ENCODE measurements around the gene CETP. TPM values are rescaled to one million over a fixed set of nuclear protein-coding genes. Genes with fewer than 3 reads are reported as not detected.
A peak's percentile ranks its signal among the peaks of the same experiment; 100 is the strongest.

Gene CETP
- total and polyA plus RNA-seq, 5 donors from 2014 or later, result 0.27 TPM; not detected in 4

DNA sequence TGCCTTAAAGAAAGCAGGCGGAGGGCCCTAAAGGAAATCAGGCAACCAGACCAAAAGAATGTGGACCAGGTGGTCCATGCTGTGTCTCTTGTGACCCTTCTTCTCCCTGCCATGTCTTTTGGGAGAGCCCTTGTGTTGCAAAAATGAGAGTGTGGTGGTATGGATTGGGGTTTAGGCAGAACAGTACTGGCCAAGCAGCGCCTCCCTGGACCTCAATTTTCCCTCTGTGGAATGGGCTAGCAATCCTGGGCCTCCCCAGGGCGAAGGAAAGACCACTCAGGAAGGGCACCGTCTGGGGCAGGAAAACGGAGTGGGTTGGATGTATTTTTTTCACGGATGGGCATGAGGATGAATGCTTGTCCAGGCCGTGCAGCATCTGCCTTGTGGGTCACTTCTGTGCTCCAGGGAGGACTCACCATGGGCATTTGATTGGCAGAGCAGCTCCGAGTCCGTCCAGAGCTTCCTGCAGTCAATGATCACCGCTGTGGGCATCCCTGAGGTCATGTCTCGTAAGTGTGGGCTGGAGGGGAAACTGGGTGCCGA, 20.1 kb downstream of the CETP start:
- ATAC-seq (ENCODE audit: low read depth in 2 of 2) (no peak), DNase-seq (no peak)
- peaks cover 30% of the 10 kb centered on the region for H3K36me3 Mint-ChIP-seq

DNA sequence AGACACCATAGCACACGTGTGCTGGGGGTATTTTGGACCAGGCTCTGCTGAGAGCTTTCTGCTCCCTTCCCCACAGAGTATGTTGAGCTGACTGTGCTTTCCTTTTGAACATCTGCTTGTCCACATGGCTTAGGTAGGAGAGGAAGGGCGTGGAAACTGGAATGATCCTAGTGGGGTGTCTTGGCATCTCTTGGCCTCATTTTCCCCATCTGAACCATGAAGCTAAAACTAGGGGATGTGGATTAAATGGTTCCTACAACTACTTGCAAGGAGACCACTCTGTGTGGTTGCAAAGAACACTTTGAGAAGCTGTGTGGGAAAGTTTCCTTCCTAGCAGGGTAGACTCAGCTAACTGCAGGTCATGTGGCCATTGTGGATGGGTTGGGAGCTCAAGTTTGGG, 20.9 kb downstream of the CETP start:
- no peaks in the 10 kb centered on the region for H3K9me3 ChIP-seq (ENCODE audit: control insufficient read depth in 2 of 2, low read length in 2 of 2)
- Mint-ChIP-seq H3K4me3 (peak overlapping the region in 2 of 4 donors; percentile 35 to 69), H3K9me3 (no peaks in the 10 kb centered on the region), H3K27ac (peak overlapping the region in 2 of 3 donors; percentile 40 to 91), H3K27me3 (no peaks in the 10 kb centered on the region), H3K4me1 (peaks cover 4 to 71% (median 38%) of the 10 kb centered on the region in 4 donors), H3K36me3 (peaks cover 30% of the 10 kb centered on the region)
- H3K27me3 ChIP-seq (ENCODE audit: control insufficient read depth, insufficient read depth, low read length), result no peaks in the 10 kb centered on the region
- H3K36me3 ChIP-seq (ENCODE audit: control insufficient read depth, insufficient read depth, low read length), result peaks cover 18% of the 10 kb centered on the region
- H3K27ac ChIP-seq (ENCODE audit: insufficient read depth, low read length, poor library complexity, severe bottlenecking), result no peak overlapping the region
- H3K4me3 ChIP-seq (ENCODE audit: low read depth, low read length), result no peak overlapping the region
- peaks cover 36% of the 10 kb centered on the region for H3K4me1 ChIP-seq (ENCODE audit: control insufficient read depth, insufficient read depth, low read length, poor library complexity, severe bottlenecking)
- ATAC-seq (ENCODE audit: low read depth in 2 of 2) (no peak), DNase-seq (no peak)

More for the DNA sequence above, 20.1 kb downstream of the CETP start:
- Histone ChIP-seq H3K4me1 (ENCODE audit: control insufficient read depth, insufficient read depth, low read length, poor library complexity, severe bottlenecking) (peaks cover 28% of the 10 kb centered on the region), H3K27me3 (ENCODE audit: control insufficient read depth, insufficient read depth, low read length) (no peaks in the 10 kb centered on the region), H3K4me3 (ENCODE audit: low read depth, low read length) (no peak overlapping the region), H3K36me3 (ENCODE audit: control insufficient read depth, insufficient read depth, low read length) (peaks cover 18% of the 10 kb centered on the region), H3K9me3 (ENCODE audit: control insufficient read depth in 2 of 2, low read length in 2 of 2) (no peaks in the 10 kb centered on the region), H3K27ac (ENCODE audit: insufficient read depth, low read length, poor library complexity, severe bottlenecking) (no peak overlapping the region)
- Mint-ChIP-seq H3K4me3 (peak overlapping the region in 1 of 4 donors; percentile 69), H3K4me1 (peaks cover 4 to 67% (median 31%) of the 10 kb centered on the region in 4 donors), H3K27ac (peak overlapping the region in 2 of 3 donors; percentile 62 to 91), H3K27me3 (no peaks in the 10 kb centered on the region), H3K9me3 (no peaks in the 10 kb centered on the region)

DNA sequence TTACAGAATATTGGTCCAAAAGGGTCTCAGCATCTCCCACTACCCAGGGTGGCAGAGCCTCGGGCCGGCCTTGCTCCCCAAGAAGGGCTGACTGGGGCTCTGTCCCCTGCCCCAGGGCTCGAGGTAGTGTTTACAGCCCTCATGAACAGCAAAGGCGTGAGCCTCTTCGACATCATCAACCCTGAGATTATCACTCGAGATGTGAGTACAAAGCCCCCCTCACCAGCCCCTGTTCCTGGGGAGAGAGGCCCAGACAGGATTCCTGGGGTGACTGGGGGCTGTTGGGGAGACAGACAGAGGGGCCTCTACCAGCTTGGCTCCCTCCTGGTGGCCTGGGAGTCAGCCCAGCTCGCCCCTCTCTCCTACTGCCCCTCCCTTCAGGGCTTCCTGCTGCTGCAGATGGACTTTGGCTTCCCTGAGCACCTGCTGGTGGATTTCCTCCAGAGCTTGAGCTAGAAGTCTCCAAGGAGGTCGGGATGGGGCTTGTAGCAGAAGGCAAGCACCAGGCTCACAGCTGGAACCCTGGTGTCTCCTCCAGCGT, 21.5 kb downstream of the CETP start:
- H3K36me3 ChIP-seq (ENCODE audit: control insufficient read depth, insufficient read depth, low read length), result peaks cover 18% of the 10 kb centered on the region
- peaks cover 41% of the 10 kb centered on the region for H3K4me1 ChIP-seq (ENCODE audit: control insufficient read depth, insufficient read depth, low read length, poor library complexity, severe bottlenecking)
- Mint-ChIP-seq H3K4me1 (peaks cover 4 to 76% (median 43%) of the 10 kb centered on the region in 4 donors), H3K27me3 (no peaks in the 10 kb centered on the region), H3K4me3 (peak overlapping the region in 1 of 4 donors; percentile 69), H3K9me3 (no peaks in the 10 kb centered on the region), H3K36me3 (peaks cover 34% of the 10 kb centered on the region), H3K27ac (peak overlapping the region; percentile 20 to 91 (median 40))
- no peak overlapping the region for H3K4me3 ChIP-seq (ENCODE audit: low read depth, low read length)
- no peaks in the 10 kb centered on the region for H3K9me3 ChIP-seq (ENCODE audit: control insufficient read depth in 2 of 2, low read length in 2 of 2)
- ATAC-seq (ENCODE audit: low read depth in 2 of 2) (no peak), DNase-seq (no peak)
- H3K27me3 ChIP-seq (ENCODE audit: control insufficient read depth, insufficient read depth, low read length), result no peaks in the 10 kb centered on the region
- peak overlapping the region; percentile 30 for H3K27ac ChIP-seq (ENCODE audit: insufficient read depth, low read length, poor library complexity, severe bottlenecking)

DNA sequence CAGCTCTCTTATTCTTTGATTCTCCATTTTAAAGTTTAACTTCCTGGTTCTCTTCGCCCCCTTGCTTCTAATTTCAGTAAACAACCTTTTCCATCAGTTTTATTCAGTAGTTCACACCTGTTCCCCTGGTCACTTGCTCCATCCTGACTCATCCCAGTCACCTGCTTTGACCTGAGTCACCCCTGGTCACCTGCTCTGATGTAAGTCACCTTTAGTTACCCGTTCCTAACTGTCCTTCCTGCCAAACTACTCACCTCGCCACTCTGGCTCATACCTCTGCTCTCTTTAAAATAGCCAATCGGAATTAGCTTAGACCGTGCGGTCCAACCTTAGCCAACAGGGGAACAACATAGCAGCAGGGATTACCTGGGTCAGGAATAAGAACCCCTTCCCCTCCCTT, 22.9 kb downstream of the CETP start:
- Histone ChIP-seq H3K4me1 (ENCODE audit: control insufficient read depth, insufficient read depth, low read length, poor library complexity, severe bottlenecking) (peaks cover 51% of the 10 kb centered on the region), H3K4me3 (ENCODE audit: low read depth, low read length) (peak overlapping the region; percentile 52), H3K36me3 (ENCODE audit: control insufficient read depth, insufficient read depth, low read length) (peaks cover 18% of the 10 kb centered on the region), H3K9me3 (ENCODE audit: control insufficient read depth in 2 of 2, low read length in 2 of 2) (no peaks in the 10 kb centered on the region), H3K27me3 (ENCODE audit: control insufficient read depth, insufficient read depth, low read length) (no peaks in the 10 kb centered on the region), H3K27ac (ENCODE audit: insufficient read depth, low read length, poor library complexity, severe bottlenecking) (peak overlapping the region; percentile 62)
- DNase-seq, result no peak
- H3K27ac Mint-ChIP-seq, result peak overlapping the region; percentile 94 to 98 (median 96)
- H3K4me3 Mint-ChIP-seq, result peak overlapping the region; percentile 76 to 99 (median 92)
- no peak for ATAC-seq (ENCODE audit: low read depth in 2 of 2)
- no peaks in the 10 kb centered on the region for H3K27me3 Mint-ChIP-seq
- H3K9me3 Mint-ChIP-seq, result no peaks in the 10 kb centered on the region
- peaks cover 34% of the 10 kb centered on the region for H3K36me3 Mint-ChIP-seq
- H3K4me1 Mint-ChIP-seq, result peaks cover 0 to 82% (median 50%) of the 10 kb centered on the region in 4 donors

DNA sequence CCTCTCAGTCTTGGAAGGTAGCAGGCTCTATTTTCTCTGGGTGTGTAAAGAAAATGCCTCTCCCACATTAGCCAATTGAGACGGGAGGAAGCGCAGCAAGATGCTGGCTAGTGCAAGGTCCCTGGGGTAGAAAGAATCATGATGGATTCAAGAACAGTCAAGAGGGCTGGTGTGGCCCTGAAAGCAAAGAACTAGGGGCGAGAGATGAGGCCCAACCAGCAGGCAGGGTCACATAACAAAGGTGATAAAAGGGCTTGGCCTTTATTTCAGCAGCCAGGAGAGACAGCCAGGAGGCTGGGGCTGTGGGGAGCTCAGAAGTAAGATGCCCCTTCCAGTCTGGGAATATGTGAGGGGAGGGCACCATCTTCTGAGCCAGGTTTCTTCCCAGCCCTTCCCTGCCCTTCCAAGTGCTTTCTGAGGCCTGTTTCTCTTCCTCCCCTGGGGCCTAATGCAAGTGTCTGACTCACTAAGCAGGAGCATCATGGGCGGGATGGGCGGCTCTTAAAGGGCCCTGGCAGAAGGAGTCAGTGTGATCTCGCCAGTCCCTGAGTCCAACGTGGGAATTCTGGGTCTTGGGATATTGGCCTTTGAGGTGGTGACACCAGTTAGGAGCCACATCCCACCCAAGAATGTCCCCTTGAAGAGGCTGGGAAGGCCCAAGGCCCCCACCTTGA, 23.7 kb downstream of the CETP start:
- DNase-seq (no peak), ATAC-seq (ENCODE audit: low read depth in 2 of 2) (no peak)
- Histone ChIP-seq H3K9me3 (ENCODE audit: control insufficient read depth in 2 of 2, low read length in 2 of 2) (no peaks in the 10 kb centered on the region), H3K4me3 (ENCODE audit: low read depth, low read length) (peak overlapping the region; percentile 52), H3K27ac (ENCODE audit: insufficient read depth, low read length, poor library complexity, severe bottlenecking) (peak overlapping the region; percentile 62), H3K27me3 (ENCODE audit: control insufficient read depth, insufficient read depth, low read length) (no peaks in the 10 kb centered on the region), H3K4me1 (ENCODE audit: control insufficient read depth, insufficient read depth, low read length, poor library complexity, severe bottlenecking) (peaks cover 56% of the 10 kb centered on the region), H3K36me3 (ENCODE audit: control insufficient read depth, insufficient read depth, low read length) (peaks cover 18% of the 10 kb centered on the region)
- H3K4me3 Mint-ChIP-seq, result peak overlapping the region; percentile 76 to 100 (median 99)
- H3K4me1 Mint-ChIP-seq, result peaks cover 0 to 77% (median 48%) of the 10 kb centered on the region in 4 donors
- peaks cover 34% of the 10 kb centered on the region for H3K36me3 Mint-ChIP-seq
- H3K27ac Mint-ChIP-seq, result peak overlapping the region; percentile 94 to 98 (median 96)
- no peaks in the 10 kb centered on the region for H3K9me3 Mint-ChIP-seq
- H3K27me3 Mint-ChIP-seq, result no peaks in the 10 kb centered on the region

DNA sequence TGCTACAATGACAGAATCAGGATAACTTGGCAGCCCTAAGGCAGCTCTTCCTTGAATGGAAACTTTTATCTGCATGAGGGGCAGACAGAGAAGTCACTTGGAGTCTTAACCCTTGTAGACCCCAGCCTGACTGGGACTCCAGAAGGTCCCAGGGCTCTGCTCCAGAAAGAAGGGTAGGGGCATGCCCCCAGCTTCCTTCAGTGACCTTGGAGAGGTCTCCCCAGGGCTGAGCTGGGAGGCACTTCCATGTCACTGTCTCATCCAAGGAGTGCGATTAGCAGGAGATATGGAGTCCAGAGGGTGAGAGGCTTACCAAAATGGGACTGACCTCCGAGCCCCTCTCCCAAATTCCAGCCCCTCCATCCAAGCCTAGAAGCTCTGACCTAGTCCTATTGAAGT, 24.2 kb downstream of the CETP start:
- peak overlapping the region; percentile 52 for H3K4me3 ChIP-seq (ENCODE audit: low read depth, low read length)
- H3K4me1 ChIP-seq (ENCODE audit: control insufficient read depth, insufficient read depth, low read length, poor library complexity, severe bottlenecking), result peaks cover 62% of the 10 kb centered on the region

DNA sequence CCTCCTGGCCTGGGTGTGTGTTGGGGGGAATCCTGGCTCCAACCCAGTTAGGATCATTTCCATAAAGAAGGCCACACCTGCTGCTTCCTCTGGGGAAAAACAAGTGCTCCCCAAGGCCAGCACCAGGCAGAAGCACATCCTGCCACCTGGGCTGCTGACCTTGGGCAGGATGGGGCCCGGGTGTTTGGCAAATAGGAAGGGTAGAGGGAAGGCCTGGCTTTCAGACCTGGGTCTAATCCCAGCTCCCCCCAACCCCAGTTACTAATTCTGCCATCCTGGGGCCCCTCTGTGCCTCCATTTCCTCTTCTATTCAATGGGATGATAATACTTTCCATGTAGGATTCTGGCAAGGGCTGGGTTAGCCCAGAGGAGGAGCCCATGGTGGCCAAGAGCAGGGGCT, 24.6 kb downstream of the CETP start:
- Histone ChIP-seq H3K36me3 (ENCODE audit: control insufficient read depth, insufficient read depth, low read length) (peaks cover 18% of the 10 kb centered on the region), H3K27me3 (ENCODE audit: control insufficient read depth, insufficient read depth, low read length) (no peaks in the 10 kb centered on the region), H3K4me1 (ENCODE audit: control insufficient read depth, insufficient read depth, low read length, poor library complexity, severe bottlenecking) (peaks cover 66% of the 10 kb centered on the region), H3K27ac (ENCODE audit: insufficient read depth, low read length, poor library complexity, severe bottlenecking) (peak overlapping the region; percentile 62), H3K9me3 (ENCODE audit: control insufficient read depth in 2 of 2, low read length in 2 of 2) (no peaks in the 10 kb centered on the region), H3K4me3 (ENCODE audit: low read depth, low read length) (peak overlapping the region; percentile 52)
- H3K27me3 Mint-ChIP-seq, result no peaks in the 10 kb centered on the region
- H3K9me3 Mint-ChIP-seq, result no peaks in the 10 kb centered on the region
- ATAC-seq (ENCODE audit: low read depth in 2 of 2) (no peak), DNase-seq (no peak)
- H3K36me3 Mint-ChIP-seq, result peaks cover 37% of the 10 kb centered on the region
- peaks cover 0 to 76% (median 49%) of the 10 kb centered on the region in 4 donors for H3K4me1 Mint-ChIP-seq
- peak overlapping the region; percentile 96 to 99 (median 98) for H3K27ac Mint-ChIP-seq
- peak overlapping the region; percentile 99 to 100 (median 100) for H3K4me3 Mint-ChIP-seq

More for the DNA sequence above, 24.2 kb downstream of the CETP start:
- Mint-ChIP-seq H3K27me3 (no peaks in the 10 kb centered on the region), H3K9me3 (no peaks in the 10 kb centered on the region), H3K4me3 (peak overlapping the region; percentile 99 to 100 (median 100)), H3K36me3 (peaks cover 37% of the 10 kb centered on the region), H3K4me1 (peaks cover 0 to 79% (median 50%) of the 10 kb centered on the region in 4 donors), H3K27ac (peak overlapping the region; percentile 96 to 99 (median 98))
- H3K27me3 ChIP-seq (ENCODE audit: control insufficient read depth, insufficient read depth, low read length), result no peaks in the 10 kb centered on the region
- no peaks in the 10 kb centered on the region for H3K9me3 ChIP-seq (ENCODE audit: control insufficient read depth in 2 of 2, low read length in 2 of 2)
- DNase-seq, result no peak
- no peak for ATAC-seq (ENCODE audit: low read depth in 2 of 2)
- H3K36me3 ChIP-seq (ENCODE audit: control insufficient read depth, insufficient read depth, low read length), result peaks cover 18% of the 10 kb centered on the region
- peak overlapping the region; percentile 62 for H3K27ac ChIP-seq (ENCODE audit: insufficient read depth, low read length, poor library complexity, severe bottlenecking)
